PC-9 (cell line): ENCODE results near the gene PCDH9. TPM values are rescaled to one million over a fixed set of nuclear protein-coding genes. Genes with fewer than 3 reads are reported as not detected.

Experiments used
- BruUV-seq: library from RNA; stranded (reverse); fragments of 400-500 nt; replicated peaks from 2 replicates; lab custom pipeline; 2021; lab: Mats Ljungman, UMichigan
- CTCF ChIA-PET: fragments of 300-600 bp; sonication (Branson Sonifier 250); formaldehyde crosslinking; loops from one replicate; lab custom pipeline; 2022; ENCODE audit warnings: antibody characterized with exemption; lab: Charles Lee
- POLR2A ChIA-PET: fragments of 300-600 bp; sonication (Branson Sonifier 250); formaldehyde crosslinking; loops from one replicate; lab custom pipeline; 2022; ENCODE audit warnings: antibody characterized with exemption; ENCODE audit not compliant: unreplicated experiment; lab: Charles Lee
- DNase-seq, 2 experiments: peaks; one replicate each; pipeline versions ENCODE4 v3.0.0 to v3.0.0-alpha.2; 2015 to 2022; ENCODE audit warnings: mixed read lengths in 1 of 2
- H2AFZ ChIP-seq: fragments of 200-600 bp; sonication (generic); 2 replicates; pipeline ENCODE4 v1.8.1; 2017; ENCODE audit warnings: antibody characterized with exemption
- H3F3A ChIP-seq: fragments of 200-600 bp; sonication (generic); 2 replicates; pipeline ENCODE4 v1.8.1; 2017; ENCODE audit warnings: antibody characterized with exemption, mild to moderate bottlenecking, low read depth; ENCODE audit not compliant: insufficient read depth
- H3K27ac ChIP-seq: fragments of 200-600 bp; sonication (generic); 2 replicates; pipeline ENCODE4 v1.6.1; 2016; ENCODE audit warnings: mixed run types
- H3K27me3 ChIP-seq: fragments of 200-600 bp; sonication (generic); 2 replicates; pipeline ENCODE4 v1.6.1; 2016; ENCODE audit warnings: low read depth, mixed run types; ENCODE audit not compliant: insufficient read depth
- H3K36me3 ChIP-seq: fragments of 200-600 bp; sonication (generic); 2 replicates; pipeline ENCODE4 v1.6.1; 2016; ENCODE audit warnings: low read depth, mixed run types
- H3K4me1 ChIP-seq: fragments of 200-600 bp; sonication (generic); replicated peaks from 2 replicates; pipeline ENCODE4 v1.6.1; 2016; ENCODE audit warnings: mixed run types; ENCODE audit not compliant: insufficient read depth
- H3K4me2 ChIP-seq: fragments of 200-600 bp; sonication (generic); 2 replicates; pipeline ENCODE4 v1.6.1; 2017; ENCODE audit warnings: mixed run types
- H3K4me3 ChIP-seq: fragments of 200-600 bp; sonication (generic); 2 replicates; pipeline ENCODE4 v1.6.1; 2016; ENCODE audit warnings: mixed run types
- H3K79me2 ChIP-seq: fragments of 200-600 bp; sonication (generic); 2 replicates; pipeline ENCODE4 v1.6.1; 2017; ENCODE audit warnings: low read depth, mixed run types
- H3K9me2 ChIP-seq: fragments of 200-600 bp; sonication (generic); 2 replicates; pipeline ENCODE4 v1.8.1; 2017; ENCODE audit warnings: mild to moderate bottlenecking; ENCODE audit not compliant: insufficient read depth
- H3K9me3 ChIP-seq: fragments of 200-600 bp; sonication (generic); 2 replicates; pipeline ENCODE4 v1.8.1; 2016; ENCODE audit warnings: low read depth; ENCODE audit not compliant: insufficient read depth
- H4K20me1 ChIP-seq: fragments of 200-600 bp; sonication (generic); 2 replicates; pipeline ENCODE4 v1.8.1; 2017; ENCODE audit not compliant: insufficient read depth
- CTCF ChIP-seq: fragments of 200-600 bp; sonication (generic); conservative IDR thresholded peaks from 2 replicates; pipeline ENCODE4 v1.6.1; 2017; ENCODE audit warnings: mixed run types, antibody characterized with exemption, mild to moderate bottlenecking, moderate library complexity
- EZH2 ChIP-seq: fragments of 200-600 bp; sonication (generic); IDR thresholded peaks from 2 replicates; pipeline ENCODE4 v1.8.0; 2017; ENCODE audit warnings: antibody characterized with exemption, low read depth
- intact Hi-C: fragments of 100-400 bp; cut with micrococcal nuclease; formaldehyde crosslinking; loops from one replicate; pipeline ENCODE4 v1.10.0; 2022; ENCODE audit not compliant: unreplicated experiment
- total RNA-seq: library from RNA; stranded (reverse); gene quantifications from 2 replicates; pipeline ENCODE4 v1.2.3, GENCODE V29; 2021

Gene PCDH9
- total RNA-seq, 1 experiment from 2014 or later: 0.37 TPM

GRCh38 chr13:66723576-66723975 lies 506.6 kb downstream of the PCDH9 start:
- H3K27ac ChIP-seq: no peak overlapping the region
- no peaks in the 10 kb centered on the region; the same call in 1 of the 2 replicates for H4K20me1 ChIP-seq
- no peak for DNase-seq
- POLR2A ChIA-PET: no interaction called here
- no peak overlapping the region for H3K4me3 ChIP-seq
- no peaks in the 10 kb centered on the region for H3K27me3 ChIP-seq
- BruUV-seq: no TSS peak
- H3K79me2 ChIP-seq: no peaks in the 10 kb centered on the region
- no peaks in the 10 kb centered on the region for H3F3A ChIP-seq
- 0 out of 2 replicates have a peak, but pooled peaks cover 3% of the 10 kb centered on the region for H3K9me2 ChIP-seq
- no peaks in the 10 kb centered on the region for H3K4me1 ChIP-seq
- H2AFZ ChIP-seq: no peak overlapping the region
- intact Hi-C loops: no loop called here
- H3K4me2 ChIP-seq: no peak overlapping the region
- no peaks in the 10 kb centered on the region for H3K36me3 ChIP-seq
- TF ChIP-seq EZH2 (no peak), CTCF (no peak)
- CTCF ChIA-PET: no interaction called here
- no peaks in the 10 kb centered on the region for H3K9me3 ChIP-seq

DNA sequence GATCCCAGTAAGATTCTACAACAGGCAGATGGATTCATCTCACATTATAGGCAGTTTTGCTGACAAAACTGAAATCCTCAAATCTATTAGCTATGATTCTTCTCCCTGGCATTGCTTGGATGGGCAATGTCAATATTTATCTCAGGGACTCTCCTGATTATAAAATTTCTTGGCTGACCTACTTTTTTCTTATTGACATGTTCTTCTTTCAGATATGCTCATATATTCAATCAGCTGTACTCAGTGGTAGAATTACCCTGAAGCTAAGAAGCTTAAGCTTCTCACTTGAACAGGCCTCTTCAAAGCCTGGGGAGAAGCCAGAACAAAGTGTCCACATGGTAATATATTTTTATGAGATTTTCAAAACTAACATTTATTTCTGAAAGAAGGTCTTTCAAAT lies 513.6 kb downstream of the PCDH9 start:
- H3K27me3 ChIP-seq: no peaks in the 10 kb centered on the region
- DNase-seq: no peak
- H3K4me3 ChIP-seq: no peak overlapping the region
- no peaks in the 10 kb centered on the region for H3K79me2 ChIP-seq
- TF ChIP-seq EZH2 (no peak), CTCF (no peak)
- no peaks in the 10 kb centered on the region for H3F3A ChIP-seq
- no peak overlapping the region for H3K4me2 ChIP-seq
- H3K4me1 ChIP-seq: no peaks in the 10 kb centered on the region
- H4K20me1 ChIP-seq: no peaks in the 10 kb centered on the region; the same call in 1 of the 2 replicates
- H3K9me2 ChIP-seq: 0 out of 2 replicates have a peak, but pooled peaks cover 2% of the 10 kb centered on the region
- H3K36me3 ChIP-seq: no peaks in the 10 kb centered on the region
- no peaks in the 10 kb centered on the region for H3K9me3 ChIP-seq
- no peak overlapping the region for H2AFZ ChIP-seq
- ChIA-PET CTCF (no interaction called here), POLR2A (no interaction called here)
- intact Hi-C loops: no loop called here
- no TSS peak for BruUV-seq
- H3K27ac ChIP-seq: no peak overlapping the region

DNA sequence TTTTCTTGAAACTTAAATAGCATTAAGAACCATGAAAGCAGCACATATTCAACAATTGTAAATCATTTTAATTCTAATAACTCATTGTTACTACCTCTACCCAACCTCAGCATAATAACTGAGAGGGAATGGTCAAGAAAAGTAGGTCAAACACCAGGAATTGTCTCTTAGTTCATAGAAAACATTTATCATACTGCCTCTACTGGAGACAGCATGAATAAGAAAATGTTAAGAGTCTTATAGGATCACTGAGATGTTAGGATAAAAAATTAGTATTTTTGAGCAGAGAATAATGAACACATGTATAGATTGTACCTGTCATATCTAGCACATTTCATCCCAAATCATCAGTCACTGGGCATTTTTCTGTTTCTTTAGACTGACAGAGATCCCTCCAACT lies 515.3 kb downstream of the PCDH9 start:
- Histone ChIP-seq H3K9me3 (no peaks in the 10 kb centered on the region), H3K4me1 (no peaks in the 10 kb centered on the region), H3K36me3 (no peaks in the 10 kb centered on the region), H3K9me2 (no peaks in the 10 kb centered on the region), H3K4me2 (no peak overlapping the region), H2AFZ (no peak overlapping the region), H3K27ac (no peak overlapping the region), H3K27me3 (no peaks in the 10 kb centered on the region), H3K79me2 (no peaks in the 10 kb centered on the region), H4K20me1 (no peaks in the 10 kb centered on the region), H3F3A (no peaks in the 10 kb centered on the region), H3K4me3 (no peak overlapping the region)
- ChIA-PET CTCF (no interaction called here), POLR2A (no interaction called here)
- DNase-seq: no peak
- TF ChIP-seq CTCF (peak; percentile 49; the same call in 1 of the 2 replicates), EZH2 (no peak)
- no TSS peak for BruUV-seq
- intact Hi-C loops: no loop called here
